ENCODE measurements around the gene CDC42BPA. TPM values are rescaled to one million over a fixed set of nuclear protein-coding genes. Genes with fewer than 3 reads are reported as not detected.

CDC42BPA gene
- total and polyA plus RNA-seq, 2 of the 8 experiments (the other 6 are each of a cell fraction or from before 2014, with no cell fraction given) = 7.1 to 28.5 TPM

DNA sequence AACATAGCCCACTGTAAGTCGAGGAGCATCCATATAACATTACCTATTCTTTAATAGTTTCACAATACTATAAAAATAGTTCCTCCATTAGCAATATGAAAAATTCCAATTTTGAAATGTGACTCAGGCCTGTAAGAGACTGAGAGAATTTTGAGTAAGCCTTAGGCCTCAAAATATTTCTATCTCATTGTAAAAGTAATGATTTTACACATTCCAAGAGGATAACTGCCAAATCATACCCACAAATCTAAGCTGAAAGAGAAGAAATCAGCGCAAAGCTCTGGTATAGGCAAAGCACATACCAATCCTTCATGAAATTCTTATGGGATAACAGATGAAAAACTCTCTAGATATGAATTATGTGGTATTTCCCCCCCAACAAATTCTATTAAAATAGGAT lies 144.1 kb downstream of the CDC42BPA start:
- Histone ChIP-seq H2BK120ac (replicated peaks; ENCODE audit: low read depth, low read length) (no peak overlapping the region), H3K27ac (ENCODE audit: low read depth, low read length) (no peak overlapping the region), H2AFZ (ENCODE audit: low read length) (no peak overlapping the region), H3K4me1 (replicated peaks in 1 of 4; ENCODE audit: control insufficient read depth in 3 of 4, insufficient read depth in 4 of 4, low read length in 3 of 4) (no peaks in the 10 kb centered on the region), H3K9ac (replicated peaks in 1 of 4; ENCODE audit: extremely low read depth in 1 of 4, low read depth in 3 of 4, low read length in 3 of 4) (no peak overlapping the region), H4K91ac (replicated peaks; ENCODE audit: insufficient read length, low read length) (no peak overlapping the region), H3K18ac (ENCODE audit: extremely low read depth, low read length) (no peak overlapping the region), H3K27me3 (replicated peaks in 1 of 4; ENCODE audit: control insufficient read depth in 3 of 4, extremely low read depth in 1 of 4, insufficient read depth in 3 of 4, low read length in 3 of 4) (no peaks in the 10 kb centered on the region), H3K14ac (ENCODE audit: insufficient read length) (no peak overlapping the region), H3K9me3 (ENCODE audit: insufficient read depth in 2 of 2, low read depth in 1 of 2, low read length in 1 of 2) (no peaks in the 10 kb centered on the region), H3K4me3 (ENCODE audit: extremely low read depth in 1 of 4, insufficient read depth in 2 of 4, low read depth in 3 of 4, low read length in 4 of 4) (no peak overlapping the region), H3K4me2 (ENCODE audit: insufficient read depth in 1 of 2, low read depth in 2 of 2, low read length in 2 of 2) (no peak overlapping the region), H2AK5ac (ENCODE audit: low read depth, low read length) (no peak overlapping the region), H2BK5ac (ENCODE audit: low read depth, low read length) (no peak overlapping the region), H4K8ac (ENCODE audit: extremely low read depth, insufficient read depth, low read length) (no peak overlapping the region), H3K56ac (replicated peaks; ENCODE audit: insufficient read length, low read depth, low read length) (no peak overlapping the region), H4K20me1 (replicated peaks in 1 of 2; ENCODE audit: control insufficient read depth in 1 of 2, insufficient read depth in 2 of 2, low read length in 2 of 2) (no peaks in the 10 kb centered on the region), H3K79me1 (ENCODE audit: low read depth, low read length) (no peaks in the 10 kb centered on the region), H2BK20ac (ENCODE audit: low read length) (no peak overlapping the region), H3K23ac (ENCODE audit: insufficient read length) (no peak overlapping the region), H3K79me2 (ENCODE audit: control insufficient read depth in 1 of 2, insufficient read depth in 2 of 2, low read length in 2 of 2) (peaks cover 0 to 2% of the 10 kb centered on the region in 2 experiments; a peak in 1 of 4 replicates), H3K4ac (replicated peaks; ENCODE audit: insufficient read length, low read depth, low read length) (no peak overlapping the region), H3K36me3 (ENCODE audit: control insufficient read depth in 2 of 4, insufficient read depth in 4 of 4, low read length in 3 of 4) (no peaks in the 10 kb centered on the region), H2BK12ac (ENCODE audit: low read depth, low read length) (no peak overlapping the region), H4K5ac (ENCODE audit: insufficient read length, low read depth, low read length) (no peak overlapping the region), H3K23me2 (ENCODE audit: low read depth, low read length) (no peaks in the 10 kb centered on the region), H2BK15ac (ENCODE audit: low read length) (no peak overlapping the region)
- CTCF ChIA-PET (ENCODE audit: partially characterized antibody) = no interaction called here
- DNase-seq (ENCODE audit: low read depth in 1 of 2, low spot score in 2 of 2) (no peak), FAIRE-seq (no peak)
- POLR2A ChIA-PET (ENCODE audit: partially characterized antibody) = no interaction called here
- 88% methylated on average over 2 of the region's 2 CpGs; no CpG with 5 or more reads in 1 of the 2 experiments for WGBS, 2 experiments (ENCODE audit: extremely low coverage in 1 of 2, insufficient coverage in 1 of 2, insufficient read length in 1 of 2, insufficient replicate concordance in 2 of 2, low coverage in 1 of 2, low lambda C conversion rate in 2 of 2, missing lambda C conversion rate in 1 of 2)
- TF ChIP-seq BRCA1 (IDR thresholded peaks at IDR 0.05; ENCODE audit: low read depth, low read length) = no peak
- TF ChIP-seq PHF8 (conservative IDR thresholded peaks at IDR 0.05; ENCODE audit: low read depth, low read length) = no peak
- TF ChIP-seq, protein P1, sequence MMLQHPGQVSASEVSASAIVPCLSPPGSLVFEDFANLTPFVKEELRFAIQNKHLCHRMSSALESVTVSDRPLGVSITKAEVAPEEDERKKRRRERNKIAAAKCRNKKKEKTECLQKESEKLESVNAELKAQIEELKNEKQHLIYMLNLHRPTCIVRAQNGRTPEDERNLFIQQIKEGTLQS (IDR thresholded peaks at IDR 0.05; ENCODE audit: insufficient read depth, low read depth, low read length) = no peak
- TF ChIP-seq JUND (IDR thresholded peaks at IDR 0.05; ENCODE audit: low read length) = no peak
- no peak for TF ChIP-seq SP2 (IDR thresholded peaks at IDR 0.05; ENCODE audit: low read length)
- TF ChIP-seq POU5F1 (IDR thresholded peaks at IDR 0.05; ENCODE audit: low read depth, low read length) = no peak

Data from H1 (cell line).